SK-N-SH treated with all-trans-retinoic acid at 6 μM for 48 hours (cell line): ENCODE data around the gene CRLF1.

ENCODE experiments used
- ATAC-seq: fragments of 200-7000 bp; cut with Tn5 transposase; 3 replicates; pipeline ENCODE4 v1.9.1; 2020; ENCODE audit warnings: mild to moderate bottlenecking, moderate library complexity
- BACH2 ChIP-seq: fragments of 250-450 bp; sonication (Bioruptor Pico); IDR thresholded peaks from 2 replicates; pipeline ENCODE4 v1.9.0; 2021; ENCODE audit warnings: mild to moderate bottlenecking, borderline replicate concordance
- ESRRG ChIP-seq: fragments of 250-450 bp; sonication (Bioruptor Pico); IDR thresholded peaks from 2 replicates; pipeline ENCODE4 v1.6.1; 2021; ENCODE audit warnings: mild to moderate bottlenecking
- GLIS3 ChIP-seq: fragments of 250-450 bp; sonication (Bioruptor Pico); IDR thresholded peaks from 2 replicates; pipeline ENCODE4 v1.5.0; 2020; ENCODE audit warnings: mild to moderate bottlenecking, moderate library complexity
- RARB ChIP-seq: fragments of 250-450 bp; sonication (Bioruptor Pico); IDR thresholded peaks from 2 replicates; pipeline ENCODE4 v1.8.0; 2021; ENCODE audit warnings: mild to moderate bottlenecking, moderate library complexity
- SNAI2 ChIP-seq: fragments of 250-450 bp; sonication (Bioruptor Pico); IDR thresholded peaks from 2 replicates; pipeline ENCODE4 v1.5.0; 2020; ENCODE audit warnings: mild to moderate bottlenecking, moderate library complexity
- TCF4 ChIP-seq: fragments of 250-450 bp; sonication (Bioruptor Pico); IDR thresholded peaks from 2 replicates; pipeline ENCODE4 v1.8.0; 2021; ENCODE audit warnings: mild to moderate bottlenecking, moderate library complexity, borderline replicate concordance
- ZC3H10 ChIP-seq: fragments of 250-450 bp; sonication (Bioruptor Pico); IDR thresholded peaks from 2 replicates; pipeline ENCODE4 v1.5.1; 2021; ENCODE audit warnings: mild to moderate bottlenecking, moderate library complexity
- ZFP3 ChIP-seq: fragments of 250-450 bp; sonication (Bioruptor Pico); IDR thresholded peaks from 2 replicates; pipeline ENCODE4 v1.5.0; 2020; ENCODE audit warnings: mild to moderate bottlenecking, moderate library complexity
- ZNF565 ChIP-seq: fragments of 450-650 bp; formaldehyde crosslinking; conservative IDR thresholded peaks from 2 replicates; pipeline ENCODE4 v1.5.0; 2020; ENCODE audit warnings: low read depth, mild to moderate bottlenecking, moderate library complexity
- TF ChIP-seq, protein P1 (sequence below): fragments of 250-450 bp; sonication (Bioruptor Pico); IDR thresholded peaks from 2 replicates; pipeline ENCODE4 v1.5.0; 2020; ENCODE audit warnings: mild to moderate bottlenecking, moderate library complexity
- TF ChIP-seq, protein P2 (sequence below): fragments of 250-450 bp; sonication (Bioruptor Pico); IDR thresholded peaks from 2 replicates; pipeline ENCODE4 v1.8.0; 2021; ENCODE audit warnings: low read depth, mild to moderate bottlenecking, moderate library complexity, borderline replicate concordance
- TF ChIP-seq, protein P3 (sequence below): fragments of 250-450 bp; sonication (Bioruptor Pico); IDR thresholded peaks from 2 replicates; pipeline ENCODE4 v1.5.1; 2020; ENCODE audit warnings: low read depth, mild to moderate bottlenecking, moderate library complexity
- TF ChIP-seq, protein P4 (sequence below): fragments of 250-450 bp; sonication (Bioruptor Pico); IDR thresholded peaks from 2 replicates; pipeline ENCODE4 v1.8.0; 2020; ENCODE audit warnings: mild to moderate bottlenecking, moderate library complexity, borderline replicate concordance

The CRLF1 gene

DNA sequence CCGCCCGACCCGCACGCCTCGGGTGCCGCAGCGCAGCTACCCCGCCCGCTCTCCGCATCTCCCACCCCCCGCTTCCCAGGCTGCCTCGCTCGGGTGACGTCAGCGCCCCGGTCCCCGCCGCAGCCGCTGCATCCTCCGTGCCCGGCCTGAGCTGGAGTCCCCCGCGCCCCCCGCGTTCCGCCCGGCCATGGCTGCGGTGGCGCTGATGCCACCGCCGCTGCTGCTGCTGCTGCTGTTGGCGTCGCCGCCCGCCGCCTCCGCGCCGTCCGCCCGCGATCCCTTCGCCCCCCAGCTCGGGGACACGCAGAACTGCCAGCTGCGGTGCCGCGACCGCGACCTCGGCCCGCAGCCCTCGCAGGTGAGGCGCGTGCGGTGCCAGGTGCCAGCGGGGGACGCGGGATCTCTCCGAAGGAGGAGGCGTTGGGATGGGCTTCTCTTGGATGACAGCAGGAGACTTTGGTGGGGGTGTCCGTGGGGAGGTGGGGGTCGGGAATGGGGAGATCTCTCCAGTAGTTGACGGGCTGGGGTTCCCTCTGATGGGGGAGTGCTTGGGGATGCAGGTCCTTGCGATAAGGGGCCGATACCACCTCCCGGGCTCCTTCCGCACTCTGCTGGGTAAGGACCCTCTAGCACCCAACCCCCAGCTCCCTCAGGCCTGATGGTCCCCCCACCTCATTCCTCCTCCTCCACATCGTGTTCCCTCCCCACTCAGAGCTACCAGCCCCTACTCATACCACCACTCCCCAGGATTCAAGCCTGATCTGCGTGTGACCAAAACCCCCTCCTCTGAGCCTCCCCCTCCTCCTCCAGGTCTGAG is 6.4 kb upstream of the CRLF1 start, which contains the start of gene TMEM59L (continued):
- TF ChIP-seq, protein P1, sequence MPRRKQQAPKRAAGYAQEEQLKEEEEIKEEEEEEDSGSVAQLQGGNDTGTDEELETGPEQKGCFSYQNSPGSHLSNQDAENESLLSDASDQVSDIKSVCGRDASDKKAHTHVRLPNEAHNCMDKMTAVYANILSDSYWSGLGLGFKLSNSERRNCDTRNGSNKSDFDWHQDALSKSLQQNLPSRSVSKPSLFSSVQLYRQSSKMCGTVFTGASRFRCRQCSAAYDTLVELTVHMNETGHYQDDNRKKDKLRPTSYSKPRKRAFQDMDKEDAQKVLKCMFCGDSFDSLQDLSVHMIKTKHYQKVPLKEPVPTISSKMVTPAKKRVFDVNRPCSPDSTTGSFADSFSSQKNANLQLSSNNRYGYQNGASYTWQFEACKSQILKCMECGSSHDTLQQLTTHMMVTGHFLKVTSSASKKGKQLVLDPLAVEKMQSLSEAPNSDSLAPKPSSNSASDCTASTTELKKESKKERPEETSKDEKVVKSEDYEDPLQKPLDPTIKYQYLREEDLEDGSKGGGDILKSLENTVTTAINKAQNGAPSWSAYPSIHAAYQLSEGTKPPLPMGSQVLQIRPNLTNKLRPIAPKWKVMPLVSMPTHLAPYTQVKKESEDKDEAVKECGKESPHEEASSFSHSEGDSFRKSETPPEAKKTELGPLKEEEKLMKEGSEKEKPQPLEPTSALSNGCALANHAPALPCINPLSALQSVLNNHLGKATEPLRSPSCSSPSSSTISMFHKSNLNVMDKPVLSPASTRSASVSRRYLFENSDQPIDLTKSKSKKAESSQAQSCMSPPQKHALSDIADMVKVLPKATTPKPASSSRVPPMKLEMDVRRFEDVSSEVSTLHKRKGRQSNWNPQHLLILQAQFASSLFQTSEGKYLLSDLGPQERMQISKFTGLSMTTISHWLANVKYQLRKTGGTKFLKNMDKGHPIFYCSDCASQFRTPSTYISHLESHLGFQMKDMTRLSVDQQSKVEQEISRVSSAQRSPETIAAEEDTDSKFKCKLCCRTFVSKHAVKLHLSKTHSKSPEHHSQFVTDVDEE (CRISPR knock-in tag) = no peak
- TF ChIP-seq ZC3H10 (CRISPR knock-in tag) (no peak), ESRRG (CRISPR knock-in tag) (no peak), GLIS3 (no peak), SNAI2 (CRISPR knock-in tag) (no peak)
- TF ChIP-seq, protein P2, sequence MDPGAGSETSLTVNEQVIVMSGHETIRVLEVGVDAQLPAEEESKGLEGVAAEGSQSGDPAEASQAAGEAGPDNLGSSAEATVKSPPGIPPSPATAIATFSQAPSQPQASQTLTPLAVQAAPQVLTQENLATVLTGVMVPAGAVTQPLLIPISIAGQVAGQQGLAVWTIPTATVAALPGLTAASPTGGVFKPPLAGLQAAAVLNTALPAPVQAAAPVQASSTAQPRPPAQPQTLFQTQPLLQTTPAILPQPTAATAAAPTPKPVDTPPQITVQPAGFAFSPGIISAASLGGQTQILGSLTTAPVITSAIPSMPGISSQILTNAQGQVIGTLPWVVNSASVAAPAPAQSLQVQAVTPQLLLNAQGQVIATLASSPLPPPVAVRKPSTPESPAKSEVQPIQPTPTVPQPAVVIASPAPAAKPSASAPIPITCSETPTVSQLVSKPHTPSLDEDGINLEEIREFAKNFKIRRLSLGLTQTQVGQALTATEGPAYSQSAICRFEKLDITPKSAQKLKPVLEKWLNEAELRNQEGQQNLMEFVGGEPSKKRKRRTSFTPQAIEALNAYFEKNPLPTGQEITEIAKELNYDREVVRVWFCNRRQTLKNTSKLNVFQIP (CRISPR knock-in tag) = no peak
- TF ChIP-seq, protein P3, sequence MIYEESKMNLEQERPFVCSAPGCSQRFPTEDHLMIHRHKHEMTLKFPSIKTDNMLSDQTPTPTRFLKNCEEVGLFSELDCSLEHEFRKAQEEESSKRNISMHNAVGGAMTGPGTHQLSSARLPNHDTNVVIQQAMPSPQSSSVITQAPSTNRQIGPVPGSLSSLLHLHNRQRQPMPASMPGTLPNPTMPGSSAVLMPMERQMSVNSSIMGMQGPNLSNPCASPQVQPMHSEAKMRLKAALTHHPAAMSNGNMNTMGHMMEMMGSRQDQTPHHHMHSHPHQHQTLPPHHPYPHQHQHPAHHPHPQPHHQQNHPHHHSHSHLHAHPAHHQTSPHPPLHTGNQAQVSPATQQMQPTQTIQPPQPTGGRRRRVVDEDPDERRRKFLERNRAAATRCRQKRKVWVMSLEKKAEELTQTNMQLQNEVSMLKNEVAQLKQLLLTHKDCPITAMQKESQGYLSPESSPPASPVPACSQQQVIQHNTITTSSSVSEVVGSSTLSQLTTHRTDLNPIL (CRISPR knock-in tag) = no peak

DNA sequence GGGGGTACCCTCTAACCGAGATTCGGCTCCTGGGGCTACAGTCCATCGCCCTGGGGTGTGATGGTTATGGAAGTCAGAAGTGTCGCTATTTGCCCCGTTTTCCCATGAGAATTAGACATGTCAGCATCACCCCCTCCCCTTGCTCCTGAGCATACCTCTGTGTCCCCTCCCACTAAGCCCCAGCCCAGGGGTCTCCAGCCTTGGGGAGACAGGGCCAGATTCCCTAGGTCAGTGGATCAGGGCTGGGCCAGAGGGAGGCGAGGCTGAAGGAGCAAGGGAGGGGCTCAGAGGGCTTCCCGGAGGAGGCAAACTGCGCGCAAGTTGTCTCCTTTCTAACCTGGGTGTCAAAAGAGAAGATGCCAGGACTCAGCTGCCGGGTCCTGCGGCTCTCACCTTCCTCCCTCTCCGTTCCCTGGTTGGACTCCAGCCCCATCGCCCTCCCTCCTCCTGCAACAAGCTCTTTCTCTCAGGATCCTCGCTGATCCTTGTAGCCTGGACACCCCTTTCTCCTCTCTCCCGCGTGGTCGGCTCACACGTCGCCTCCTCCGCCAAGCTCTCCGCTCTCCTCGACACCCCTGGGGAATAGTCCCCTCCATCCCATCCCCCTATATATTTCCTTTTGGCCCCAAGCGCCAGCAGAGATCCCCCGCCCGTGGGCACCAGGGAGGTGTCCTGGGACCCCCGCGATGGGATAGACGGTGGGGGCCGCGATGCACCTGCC is 5.6 kb upstream of the CRLF1 start:
- peak; percentile 25 for ATAC-seq
- no peak for TF ChIP-seq GLIS3
- TF ChIP-seq ZFP3 (CRISPR knock-in tag) = no peak

DNA sequence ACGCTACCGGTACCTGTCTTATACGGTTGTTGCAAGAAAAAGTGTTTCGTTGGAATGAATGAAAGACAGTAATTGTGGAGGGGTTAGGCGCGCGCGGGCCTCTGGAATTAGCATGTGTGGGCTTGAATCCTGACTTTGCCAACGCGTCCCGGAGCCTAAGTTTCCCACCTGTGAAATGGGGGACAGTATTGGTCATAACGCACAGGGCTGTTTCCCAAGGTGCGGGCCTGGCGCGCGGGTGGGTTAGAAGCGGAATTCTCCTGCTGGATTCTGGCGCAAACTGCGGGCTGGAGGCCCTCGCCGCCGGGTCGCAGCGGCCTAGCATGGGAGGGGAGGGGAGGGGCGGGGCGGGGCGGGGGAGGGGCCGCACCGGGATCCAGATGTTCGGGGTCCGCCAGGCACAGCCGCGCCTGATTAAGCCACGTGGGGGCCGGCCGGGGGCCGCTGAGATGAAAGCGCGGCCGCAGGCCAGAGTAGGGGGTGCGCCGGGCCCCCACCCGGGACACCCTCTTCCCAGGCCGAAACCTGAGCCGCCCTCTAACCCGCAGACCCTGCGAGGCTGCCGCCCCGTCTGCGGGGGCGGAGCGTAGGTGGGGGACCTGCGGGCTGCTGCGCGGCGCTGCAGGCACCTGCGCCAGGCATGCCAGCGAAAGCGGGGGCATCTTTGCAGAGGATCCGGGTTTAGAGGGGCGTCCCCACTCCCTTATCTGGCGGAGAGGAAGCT is 4.9 kb upstream of the CRLF1 start:
- no peak for ATAC-seq
- TF ChIP-seq, protein P4, sequence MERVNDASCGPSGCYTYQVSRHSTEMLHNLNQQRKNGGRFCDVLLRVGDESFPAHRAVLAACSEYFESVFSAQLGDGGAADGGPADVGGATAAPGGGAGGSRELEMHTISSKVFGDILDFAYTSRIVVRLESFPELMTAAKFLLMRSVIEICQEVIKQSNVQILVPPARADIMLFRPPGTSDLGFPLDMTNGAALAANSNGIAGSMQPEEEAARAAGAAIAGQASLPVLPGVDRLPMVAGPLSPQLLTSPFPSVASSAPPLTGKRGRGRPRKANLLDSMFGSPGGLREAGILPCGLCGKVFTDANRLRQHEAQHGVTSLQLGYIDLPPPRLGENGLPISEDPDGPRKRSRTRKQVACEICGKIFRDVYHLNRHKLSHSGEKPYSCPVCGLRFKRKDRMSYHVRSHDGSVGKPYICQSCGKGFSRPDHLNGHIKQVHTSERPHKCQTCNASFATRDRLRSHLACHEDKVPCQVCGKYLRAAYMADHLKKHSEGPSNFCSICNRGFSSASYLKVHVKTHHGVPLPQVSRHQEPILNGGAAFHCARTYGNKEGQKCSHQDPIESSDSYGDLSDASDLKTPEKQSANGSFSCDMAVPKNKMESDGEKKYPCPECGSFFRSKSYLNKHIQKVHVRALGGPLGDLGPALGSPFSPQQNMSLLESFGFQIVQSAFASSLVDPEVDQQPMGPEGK (CRISPR knock-in tag) = no peak
- TF ChIP-seq ZNF565 = no peak
- no peak for TF ChIP-seq BACH2
- no peak for TF ChIP-seq ZC3H10 (CRISPR knock-in tag)
- TF ChIP-seq TCF4 = no peak

DNA sequence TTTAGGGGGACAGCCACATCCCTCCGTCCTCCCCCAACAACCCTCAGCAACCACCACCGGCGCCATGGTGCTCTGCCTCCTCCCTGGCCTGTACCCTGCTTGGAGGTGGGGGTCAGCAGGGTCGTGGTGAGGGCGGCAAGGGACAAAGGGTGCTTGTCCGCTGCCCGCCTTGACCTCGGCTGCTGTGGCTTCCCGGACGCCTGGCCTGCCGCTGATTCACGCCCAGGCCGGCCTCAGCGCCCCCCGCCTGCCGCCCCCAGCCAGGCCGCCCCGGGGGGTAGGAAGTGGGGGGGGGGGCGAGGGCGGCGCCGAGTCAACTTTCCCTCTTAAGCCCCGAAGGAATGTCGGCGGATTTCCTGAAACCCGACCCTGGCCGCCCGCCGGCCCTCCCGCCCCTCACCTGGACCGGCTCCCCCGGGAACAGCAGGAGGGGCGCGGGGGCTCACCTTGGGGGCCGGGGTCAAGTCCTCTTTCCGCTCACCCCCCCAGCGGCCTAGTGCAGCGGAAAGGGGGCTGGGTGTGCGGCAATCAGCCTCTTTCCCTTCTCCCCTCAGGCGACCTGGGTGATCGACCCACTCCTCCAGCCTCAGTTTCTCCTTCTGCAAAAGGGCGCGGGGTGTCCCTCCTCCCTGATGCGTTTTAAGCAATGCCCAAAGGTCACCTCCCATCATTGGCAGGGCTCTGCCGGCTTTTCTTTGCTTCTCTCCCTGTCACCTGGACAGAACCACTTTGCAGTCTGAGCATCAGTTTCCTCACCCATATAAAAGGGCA is 4.1 kb upstream of the CRLF1 start:
- TF ChIP-seq, protein P1 (CRISPR knock-in tag) = no peak
- TF ChIP-seq RARB = no peak
- TF ChIP-seq, all 23 proteins: peak for 0
- no peak for ATAC-seq
